Neuronal stem cell (in vitro differentiated cells): ENCODE results near the gene SH3YL1.

Experiments
- DNase-seq: peaks from one replicate; pipeline ENCODE4 v3.0.0-alpha.2; 2013; ENCODE audit warnings: low spot score
- H2AFZ ChIP-seq: one replicate; pipeline ENCODE4 v1.6.1; 2013; ENCODE audit warnings: mild to moderate bottlenecking, low read length, inconsistent platforms
- H2AK5ac ChIP-seq: 2 replicates; pipeline ENCODE4 v1.6.1; 2013; ENCODE audit warnings: low read depth, mild to moderate bottlenecking, inconsistent platforms, low read length, moderate library complexity, mixed read lengths
- H2BK120ac ChIP-seq: 2 replicates; pipeline ENCODE4 v1.6.1; 2013; ENCODE audit warnings: low read depth, mild to moderate bottlenecking, inconsistent platforms, low read length, moderate library complexity, mixed read lengths
- H2BK12ac ChIP-seq: one replicate; pipeline ENCODE4 v1.6.1; 2013; ENCODE audit warnings: low read length, inconsistent platforms
- H2BK15ac ChIP-seq: 2 replicates; pipeline ENCODE4 v1.6.1; 2013; ENCODE audit warnings: mild to moderate bottlenecking, low read length, inconsistent platforms, mixed read lengths
- H2BK5ac ChIP-seq: one replicate; pipeline ENCODE4 v1.6.1; 2013; ENCODE audit warnings: inconsistent platforms, mild to moderate bottlenecking, low read length, moderate library complexity
- H3K14ac ChIP-seq: one replicate; pipeline ENCODE4 v1.6.1; 2013; ENCODE audit warnings: low read length, inconsistent platforms
- H3K18ac ChIP-seq: 2 replicates; pipeline ENCODE4 v1.6.1; 2013; ENCODE audit warnings: low read length, inconsistent platforms
- H3K23ac ChIP-seq: 2 replicates; pipeline ENCODE4 v1.6.1; 2013; ENCODE audit warnings: low read depth, mild to moderate bottlenecking, mixed read lengths, low read length, inconsistent platforms; ENCODE audit not compliant: poor library complexity
- H3K27ac ChIP-seq: replicated peaks from 3 replicates; pipeline ENCODE4 v1.5.1; 2013; ENCODE audit warnings: low read length, inconsistent platforms
- H3K27me3 ChIP-seq, 3 experiments: 2 replicates each; pipeline ENCODE4 v1.6.1; 2013; ENCODE audit warnings: low read length in 3 of 3, mild to moderate bottlenecking in 2 of 3, inconsistent platforms in 1 of 3, low read depth in 1 of 3, mixed read lengths in 1 of 3, moderate library complexity in 1 of 3; ENCODE audit not compliant: control insufficient read depth in 3 of 3, insufficient read depth in 3 of 3
- H3K36me3 ChIP-seq, 2 donors: replicated peaks in 1 of 2; 2 replicates each; pipeline ENCODE4 v1.6.1; 2013; ENCODE audit warnings: low read length in 2 of 2; ENCODE audit not compliant: control insufficient read depth in 2 of 2, insufficient read depth in 2 of 2
- H3K4ac ChIP-seq: 2 replicates; pipeline ENCODE4 v1.6.1; 2013; ENCODE audit warnings: inconsistent platforms, mild to moderate bottlenecking, low read length, moderate library complexity
- H3K4me1 ChIP-seq, 2 donors: 1 replicate in 1 of 2; 2 replicates in 1 of 2; pipeline ENCODE4 v1.6.1; 2013; ENCODE audit warnings: low read length in 2 of 2, low read depth in 1 of 2; ENCODE audit not compliant: control insufficient read depth in 2 of 2, insufficient read depth in 1 of 2
- H3K4me2 ChIP-seq: one replicate; pipeline ENCODE4 v1.6.1; 2013; ENCODE audit warnings: mild to moderate bottlenecking, low read length, inconsistent platforms; ENCODE audit not compliant: insufficient read depth, poor library complexity, severe bottlenecking
- H3K4me3 ChIP-seq, 2 donors: 2 replicates each; pipeline ENCODE4 v1.5.1; 2013; ENCODE audit warnings: low read length in 2 of 2, mild to moderate bottlenecking in 2 of 2, inconsistent platforms in 1 of 2, moderate library complexity in 1 of 2
- H3K79me1 ChIP-seq: one replicate; pipeline ENCODE4 v1.6.1; 2013; ENCODE audit warnings: low read depth, mild to moderate bottlenecking, inconsistent platforms, low read length, moderate library complexity
- H3K9ac ChIP-seq: one replicate; pipeline ENCODE4 v1.6.1; 2013; ENCODE audit warnings: mild to moderate bottlenecking, low read depth, low read length, inconsistent platforms; ENCODE audit not compliant: poor library complexity
- H3K9me3 ChIP-seq, 2 donors: replicated peaks in 1 of 2; 2 replicates each; pipeline versions ENCODE3 to v1.6.1; 2013; ENCODE audit warnings: low read length in 2 of 2, mild to moderate bottlenecking in 2 of 2, inconsistent platforms in 1 of 2, low read depth in 1 of 2, mixed read lengths in 1 of 2, moderate library complexity in 1 of 2; ENCODE audit not compliant: control insufficient read depth in 2 of 2, insufficient read depth in 1 of 2
- H4K8ac ChIP-seq: one replicate; pipeline ENCODE4 v1.6.1; 2013; ENCODE audit warnings: low read depth, mild to moderate bottlenecking, inconsistent platforms, low read length, moderate library complexity
- H4K91ac ChIP-seq: one replicate; pipeline ENCODE4 v1.6.1; 2013; ENCODE audit warnings: low read length, low read depth, mild to moderate bottlenecking, inconsistent platforms; ENCODE audit not compliant: poor library complexity
- WGBS, 2 donors: extraction: QIAGEN DNeasy Blood & Tissue Kit; methylation state at CpG; one replicate each; pipeline ENCODE4 v1.1.7; 2013; ENCODE audit warnings: missing lambda C conversion rate in 2 of 2, mixed read lengths in 1 of 2; ENCODE audit not compliant: insufficient read length in 2 of 2, insufficient replicate concordance in 1 of 2; ENCODE audit errors: extremely low coverage in 2 of 2; 5-methylcytosine and 5-hydroxymethylcytosine counted together

SH3YL1 gene

DNA sequence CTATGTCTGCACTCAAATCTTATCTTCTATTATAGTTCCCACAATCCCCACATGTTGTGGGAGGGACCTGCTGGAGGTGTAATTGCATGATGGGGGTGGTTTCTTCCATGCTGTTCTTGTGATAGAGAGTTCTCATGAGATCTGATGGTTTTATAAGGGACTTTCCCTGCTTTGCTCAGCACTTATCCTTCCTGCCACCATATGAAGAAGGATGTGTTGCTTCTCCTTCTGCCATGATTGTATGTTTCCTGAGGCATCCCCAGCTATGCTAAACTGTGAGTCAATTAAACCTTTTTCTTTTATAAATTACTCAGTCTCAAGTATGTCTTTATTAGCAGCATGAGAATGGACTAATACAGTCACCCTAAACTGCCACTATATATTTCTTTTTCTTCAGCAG lies 79.1 kb downstream of the SH3YL1 start:
- H2BK15ac ChIP-seq, result no peak overlapping the region
- no peak overlapping the region for H2AFZ ChIP-seq
- no peak overlapping the region for H3K14ac ChIP-seq
- no peak overlapping the region for H4K8ac ChIP-seq
- no peak overlapping the region for H3K27ac ChIP-seq
- H2AK5ac ChIP-seq, result no peak overlapping the region
- H3K79me1 ChIP-seq, result no peaks in the 10 kb centered on the region
- no peak overlapping the region for H2BK120ac ChIP-seq
- H3K4ac ChIP-seq, result no peak overlapping the region
- DNase-seq, result no peak
- H2BK5ac ChIP-seq, result no peak overlapping the region
- no peaks in the 10 kb centered on the region for H3K27me3 ChIP-seq
- no peak overlapping the region for H4K91ac ChIP-seq
- H3K36me3 ChIP-seq, result no peaks in the 10 kb centered on the region
- H3K9ac ChIP-seq, result no peak overlapping the region
- H3K18ac ChIP-seq, result no peak overlapping the region
- no peak overlapping the region for H2BK12ac ChIP-seq
- peaks cover 0 to 3% of the 10 kb centered on the region in 2 donors for H3K4me1 ChIP-seq
- no peak overlapping the region for H3K4me3 ChIP-seq
- H3K9me3 ChIP-seq, result peaks cover 10 to 38% of the 10 kb centered on the region in 2 donors
- H3K4me2 ChIP-seq, result no peak overlapping the region
- no peak overlapping the region for H3K23ac ChIP-seq

GRCh38 chr2:182509-183122 lies 81.2 kb downstream of the SH3YL1 start:
- Histone ChIP-seq H2AK5ac (no peak overlapping the region), H2BK15ac (no peak overlapping the region), H2AFZ (no peak overlapping the region), H3K4me3 (no peak overlapping the region), H3K14ac (no peak overlapping the region), H3K36me3 (no peaks in the 10 kb centered on the region), H2BK12ac (no peak overlapping the region), H3K18ac (no peak overlapping the region), H3K9ac (no peak overlapping the region), H3K23ac (no peak overlapping the region), H3K27me3 (no peaks in the 10 kb centered on the region), H3K79me1 (no peaks in the 10 kb centered on the region), H3K4ac (no peak overlapping the region), H3K27ac (no peak overlapping the region), H3K4me2 (no peak overlapping the region), H4K91ac (no peak overlapping the region), H4K8ac (no peak overlapping the region), H2BK5ac (no peak overlapping the region), H3K4me1 (peaks cover 0 to 3% of the 10 kb centered on the region in 2 donors), H2BK120ac (no peak overlapping the region), H3K9me3 (peaks cover 10 to 29% of the 10 kb centered on the region in 2 donors)
- peak; percentile 4 for DNase-seq

DNA sequence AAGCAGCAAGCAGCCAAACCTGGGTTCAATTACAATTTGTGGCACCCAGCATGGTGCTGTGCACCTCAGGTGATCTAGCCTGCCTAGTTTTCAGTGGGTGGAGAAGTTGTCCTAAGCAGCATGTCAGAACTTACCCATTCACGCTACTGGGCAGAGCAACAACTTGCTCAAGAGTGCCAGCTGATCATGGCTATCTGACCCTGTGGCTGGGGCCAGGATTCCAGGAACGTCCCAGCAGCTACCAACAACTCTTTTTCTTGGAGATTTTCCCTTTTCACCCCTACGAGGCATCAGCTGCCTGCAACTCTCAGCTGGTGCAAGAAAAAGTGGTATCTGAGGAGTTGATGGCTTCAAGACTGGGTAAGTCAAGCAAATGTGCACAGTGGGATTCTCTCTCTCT lies 83.5 kb downstream of the SH3YL1 start:
- Histone ChIP-seq H3K36me3 (no peaks in the 10 kb centered on the region), H3K9ac (no peak overlapping the region), H3K79me1 (no peaks in the 10 kb centered on the region), H2AFZ (no peak overlapping the region), H4K91ac (no peak overlapping the region), H3K4me1 (peaks cover 0 to 3% of the 10 kb centered on the region in 2 donors), H3K23ac (no peak overlapping the region), H2BK12ac (no peak overlapping the region), H3K27ac (no peak overlapping the region), H3K27me3 (no peaks in the 10 kb centered on the region), H2BK5ac (no peak overlapping the region), H2AK5ac (no peak overlapping the region), H3K9me3 (peaks cover 4 to 24% of the 10 kb centered on the region in 2 donors), H2BK15ac (no peak overlapping the region), H3K4ac (no peak overlapping the region), H3K18ac (no peak overlapping the region), H4K8ac (no peak overlapping the region), H3K14ac (no peak overlapping the region), H2BK120ac (no peak overlapping the region), H3K4me3 (no peak overlapping the region), H3K4me2 (no peak overlapping the region)
- no peak for DNase-seq
- no CpG with 5 or more reads among the region's 3 CpGs for WGBS, 2 donors

DNA sequence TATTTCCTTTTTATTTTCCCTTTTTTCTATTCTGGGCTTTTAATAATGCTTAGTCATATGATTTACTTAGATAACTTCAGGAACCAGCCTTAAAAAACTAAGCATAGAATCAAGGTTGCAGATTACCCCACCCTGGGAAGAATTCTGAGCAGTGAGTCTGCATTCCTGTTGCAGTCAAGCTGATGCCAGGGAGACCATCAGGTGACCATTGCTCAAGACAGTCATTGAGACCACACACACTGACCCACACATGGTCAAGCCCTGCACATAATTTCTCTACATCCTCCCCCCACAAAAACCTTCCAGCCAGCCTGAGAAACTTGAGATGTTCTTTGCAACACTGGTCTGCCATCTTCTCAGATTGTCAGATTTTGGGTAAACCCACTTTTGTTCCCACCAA lies 83.9 kb downstream of the SH3YL1 start:
- Histone ChIP-seq H2BK12ac (no peak overlapping the region), H4K8ac (no peak overlapping the region), H3K4ac (no peak overlapping the region), H3K4me2 (no peak overlapping the region), H2BK15ac (no peak overlapping the region), H3K27ac (no peak overlapping the region), H2BK120ac (no peak overlapping the region), H3K4me1 (peaks cover 0 to 3% of the 10 kb centered on the region in 2 donors), H3K23ac (no peak overlapping the region), H2AK5ac (no peak overlapping the region), H4K91ac (no peak overlapping the region), H3K9me3 (peaks cover 4 to 22% of the 10 kb centered on the region in 2 donors), H3K79me1 (no peaks in the 10 kb centered on the region), H3K18ac (no peak overlapping the region), H3K4me3 (no peak overlapping the region), H2BK5ac (no peak overlapping the region), H3K36me3 (no peaks in the 10 kb centered on the region), H3K27me3 (no peaks in the 10 kb centered on the region), H3K9ac (no peak overlapping the region), H2AFZ (no peak overlapping the region), H3K14ac (no peak overlapping the region)
- DNase-seq, result no peak
